ENCODE data around the gene PHYKPL.

Gene PHYKPL

GRCh38 chr5:178214160-178214803, 18.3 kb downstream of the PHYKPL start:
- peaks cover 0 to 5% (median 0%) of the 10 kb centered on the region in 4 donors for H3K4me1 ChIP-seq
- no peaks in the 10 kb centered on the region for H3K9me3 ChIP-seq
- DNase-seq, result no peak
- H3K27me3 ChIP-seq, result no peaks in the 10 kb centered on the region
- intact Hi-C loops (cut with DNase I; ENCODE audit: low total_unique reads), result no loop called here
- no peak overlapping the region for H3K4me3 ChIP-seq
- peaks cover 56 to 89% (median 77%) of the 10 kb centered on the region in 3 donors for H3K36me3 ChIP-seq
- H3K27ac ChIP-seq, result no peak overlapping the region
- TF ChIP-seq CTCF (IDR thresholded peaks at IDR 0.05), result no peak

GRCh38 chr5:178213748-178214151, 18.9 kb downstream of the PHYKPL start:
- Histone ChIP-seq H3K4me1 (peaks cover 0 to 5% (median 0%) of the 10 kb centered on the region in 4 donors), H3K4me3 (no peak overlapping the region), H3K36me3 (peaks cover 62 to 94% (median 78%) of the 10 kb centered on the region in 3 donors), H3K9me3 (no peaks in the 10 kb centered on the region), H3K27ac (no peak overlapping the region), H3K27me3 (no peaks in the 10 kb centered on the region)
- intact Hi-C loops (cut with DNase I; ENCODE audit: low total_unique reads), result no loop called here
- no peak for TF ChIP-seq CTCF (IDR thresholded peaks at IDR 0.05)
- no peak for DNase-seq

GRCh38 chr5:178213003-178213461, 19.6 kb downstream of the PHYKPL start:
- DNase-seq, result no peak

GRCh38 chr5:178212241-178213002, 20.2 kb downstream of the PHYKPL start:
- Histone ChIP-seq H3K4me3 (no peak overlapping the region), H3K36me3 (peaks cover 72 to 100% (median 91%) of the 10 kb centered on the region in 3 donors), H3K4me1 (peaks cover 0 to 5% (median under 1%) of the 10 kb centered on the region in 4 donors), H3K9me3 (no peaks in the 10 kb centered on the region), H3K27me3 (no peaks in the 10 kb centered on the region), H3K27ac (no peak overlapping the region)
- no peak for TF ChIP-seq CTCF (IDR thresholded peaks at IDR 0.05)
- intact Hi-C loops (cut with DNase I; ENCODE audit: low total_unique reads), result no loop called here
- DNase-seq, result no peak

More at GRCh38 chr5:178213003-178213461, 19.6 kb downstream of the PHYKPL start:
- Histone ChIP-seq H3K4me3 (no peak overlapping the region), H3K27me3 (no peaks in the 10 kb centered on the region), H3K27ac (no peak overlapping the region), H3K9me3 (no peaks in the 10 kb centered on the region), H3K4me1 (peaks cover 0 to 5% (median 0%) of the 10 kb centered on the region in 4 donors), H3K36me3 (peaks cover 69 to 96% (median 85%) of the 10 kb centered on the region in 3 donors)
- intact Hi-C loops (cut with DNase I; ENCODE audit: low total_unique reads), result no loop called here
- no peak for TF ChIP-seq CTCF (IDR thresholded peaks at IDR 0.05)

GRCh38 chr5:178211095-178212048, 21.2 kb downstream of the PHYKPL start:
- peaks cover 70 to 100% (median 96%) of the 10 kb centered on the region in 3 donors for H3K36me3 ChIP-seq
- DNase-seq, result no peak

More at GRCh38 chr5:178211095-178212048, 21.2 kb downstream of the PHYKPL start:
- H3K4me3 ChIP-seq, result no peak overlapping the region
- H3K9me3 ChIP-seq, result no peaks in the 10 kb centered on the region
- intact Hi-C loops (cut with DNase I; ENCODE audit: low total_unique reads), result no loop called here
- peaks cover 0 to 15% (median 8%) of the 10 kb centered on the region in 4 donors for H3K4me1 ChIP-seq
- H3K27me3 ChIP-seq, result no peaks in the 10 kb centered on the region
- TF ChIP-seq CTCF (IDR thresholded peaks at IDR 0.05), result no peak
- H3K27ac ChIP-seq, result no peak overlapping the region

Measured in tibial artery (tissue), 4 donors.